Measurements from ENCODE around the gene GRAMD1B.

The GRAMD1B gene

GRCh38 chr11:123587559-123587958, 157.5 kb downstream of the GRAMD1B start:
- no peak for DNase-seq (ENCODE audit: low read depth)

GRCh38 chr11:123588117-123588863, 158.2 kb downstream of the GRAMD1B start:
- no peak for DNase-seq (ENCODE audit: low read depth)

- DNase-seq (ENCODE audit: low read depth): no peak
Measured at GRCh38 chr11:123588864-123589262, 158.8 kb downstream of the GRAMD1B start.

GRCh38 chr11:123590296-123590912, 160.3 kb downstream of the GRAMD1B start:
- no peak for DNase-seq (ENCODE audit: low read depth)

- no peak for DNase-seq (ENCODE audit: low read depth)
Measured at GRCh38 chr11:123593570-123593969, 163.5 kb downstream of the GRAMD1B start.

GRCh38 chr11:123594188-123594901, 164.3 kb downstream of the GRAMD1B start:
- DNase-seq (ENCODE audit: low read depth): no peak

GRCh38 chr11:123594921-123595320, 164.9 kb downstream of the GRAMD1B start:
- DNase-seq (ENCODE audit: low read depth): no peak

- DNase-seq (ENCODE audit: low read depth): no peak
Measured at GRCh38 chr11:123597859-123598258, 167.8 kb downstream of the GRAMD1B start.

GRCh38 chr11:123601136-123601535, 171.1 kb downstream of the GRAMD1B start:
- no peak for DNase-seq (ENCODE audit: low read depth)

GRCh38 chr11:123601743-123602142, 171.7 kb downstream of the GRAMD1B start:
- no peak for DNase-seq (ENCODE audit: low read depth)

- no peak for DNase-seq (ENCODE audit: low read depth)
Measured at GRCh38 chr11:123603666-123604065, 173.6 kb downstream of the GRAMD1B start.

GRCh38 chr11:123607781-123608180, 177.7 kb downstream of the GRAMD1B start:
- DNase-seq (ENCODE audit: low read depth): no peak

GRCh38 chr11:123608371-123608770, 178.3 kb downstream of the GRAMD1B start:
- DNase-seq (ENCODE audit: low read depth): no peak

- DNase-seq (ENCODE audit: low read depth): no peak
Measured at GRCh38 chr11:123608945-123609344, 178.9 kb downstream of the GRAMD1B start.

GRCh38 chr11:123611698-123612097, 181.6 kb downstream of the GRAMD1B start:
- DNase-seq (ENCODE audit: low read depth): no peak

GRCh38 chr11:123616505-123617198, 186.6 kb downstream of the GRAMD1B start:
- no peak for DNase-seq (ENCODE audit: low read depth)

GRCh38 chr11:123622576-123622975, 192.5 kb downstream of the GRAMD1B start:
- no peak for DNase-seq (ENCODE audit: low read depth)

- no peak for DNase-seq (ENCODE audit: low read depth)
Measured at GRCh38 chr11:123624974-123625373, 194.9 kb downstream of the GRAMD1B start.

- DNase-seq (ENCODE audit: low read depth): no peak
Measured at GRCh38 chr11:123628936-123629683, 199.0 kb downstream of the GRAMD1B start.

GRCh38 chr11:123630126-123630608, 200.1 kb downstream of the GRAMD1B start:
- DNase-seq (ENCODE audit: low read depth): no peak

GRCh38 chr11:123640029-123640428, 210.0 kb downstream of the GRAMD1B start:
- DNase-seq (ENCODE audit: low read depth): no peak
